HL-60 (cell line): ENCODE results near the gene TESK2.

ENCODE experiments used
- GABPA ChIP-seq: IDR thresholded peaks from 2 replicates; pipeline ENCODE4 v1.6.1; 2012; ENCODE audit warnings: low read depth
- POLR2AphosphoS5 ChIP-seq: IDR thresholded peaks from 2 replicates; pipeline ENCODE4 v1.6.1; 2012; ENCODE audit warnings: low read depth
- TF ChIP-seq, protein P1 (sequence below): IDR thresholded peaks from one replicate; pipeline ENCODE4 v1.5.1; 2011; ENCODE audit warnings: low read length, control low read depth, inconsistent platforms; ENCODE audit not compliant: insufficient read depth

- TF ChIP-seq GABPA: no peak
- TF ChIP-seq, protein P1, sequence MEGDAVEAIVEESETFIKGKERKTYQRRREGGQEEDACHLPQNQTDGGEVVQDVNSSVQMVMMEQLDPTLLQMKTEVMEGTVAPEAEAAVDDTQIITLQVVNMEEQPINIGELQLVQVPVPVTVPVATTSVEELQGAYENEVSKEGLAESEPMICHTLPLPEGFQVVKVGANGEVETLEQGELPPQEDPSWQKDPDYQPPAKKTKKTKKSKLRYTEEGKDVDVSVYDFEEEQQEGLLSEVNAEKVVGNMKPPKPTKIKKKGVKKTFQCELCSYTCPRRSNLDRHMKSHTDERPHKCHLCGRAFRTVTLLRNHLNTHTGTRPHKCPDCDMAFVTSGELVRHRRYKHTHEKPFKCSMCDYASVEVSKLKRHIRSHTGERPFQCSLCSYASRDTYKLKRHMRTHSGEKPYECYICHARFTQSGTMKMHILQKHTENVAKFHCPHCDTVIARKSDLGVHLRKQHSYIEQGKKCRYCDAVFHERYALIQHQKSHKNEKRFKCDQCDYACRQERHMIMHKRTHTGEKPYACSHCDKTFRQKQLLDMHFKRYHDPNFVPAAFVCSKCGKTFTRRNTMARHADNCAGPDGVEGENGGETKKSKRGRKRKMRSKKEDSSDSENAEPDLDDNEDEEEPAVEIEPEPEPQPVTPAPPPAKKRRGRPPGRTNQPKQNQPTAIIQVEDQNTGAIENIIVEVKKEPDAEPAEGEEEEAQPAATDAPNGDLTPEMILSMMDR: no peak
- TF ChIP-seq POLR2AphosphoS5: no peak
These were observed 105.7 kb downstream of the TESK2 start for GRCh38 chr1:45385302-45385701.
